ENCODE measurements around the gene PRSS23. TPM values are rescaled to one million over a fixed set of nuclear protein-coding genes. Genes with fewer than 3 reads are reported as not detected.

The PRSS23 gene, protein sequence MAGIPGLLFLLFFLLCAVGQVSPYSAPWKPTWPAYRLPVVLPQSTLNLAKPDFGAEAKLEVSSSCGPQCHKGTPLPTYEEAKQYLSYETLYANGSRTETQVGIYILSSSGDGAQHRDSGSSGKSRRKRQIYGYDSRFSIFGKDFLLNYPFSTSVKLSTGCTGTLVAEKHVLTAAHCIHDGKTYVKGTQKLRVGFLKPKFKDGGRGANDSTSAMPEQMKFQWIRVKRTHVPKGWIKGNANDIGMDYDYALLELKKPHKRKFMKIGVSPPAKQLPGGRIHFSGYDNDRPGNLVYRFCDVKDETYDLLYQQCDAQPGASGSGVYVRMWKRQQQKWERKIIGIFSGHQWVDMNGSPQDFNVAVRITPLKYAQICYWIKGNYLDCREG
- total RNA-seq (2022; extraction: Qiagen RNA extraction; ENCODE audit: low read depth): 450 to 608 TPM (median 543 TPM) in 5 replicates

DNA sequence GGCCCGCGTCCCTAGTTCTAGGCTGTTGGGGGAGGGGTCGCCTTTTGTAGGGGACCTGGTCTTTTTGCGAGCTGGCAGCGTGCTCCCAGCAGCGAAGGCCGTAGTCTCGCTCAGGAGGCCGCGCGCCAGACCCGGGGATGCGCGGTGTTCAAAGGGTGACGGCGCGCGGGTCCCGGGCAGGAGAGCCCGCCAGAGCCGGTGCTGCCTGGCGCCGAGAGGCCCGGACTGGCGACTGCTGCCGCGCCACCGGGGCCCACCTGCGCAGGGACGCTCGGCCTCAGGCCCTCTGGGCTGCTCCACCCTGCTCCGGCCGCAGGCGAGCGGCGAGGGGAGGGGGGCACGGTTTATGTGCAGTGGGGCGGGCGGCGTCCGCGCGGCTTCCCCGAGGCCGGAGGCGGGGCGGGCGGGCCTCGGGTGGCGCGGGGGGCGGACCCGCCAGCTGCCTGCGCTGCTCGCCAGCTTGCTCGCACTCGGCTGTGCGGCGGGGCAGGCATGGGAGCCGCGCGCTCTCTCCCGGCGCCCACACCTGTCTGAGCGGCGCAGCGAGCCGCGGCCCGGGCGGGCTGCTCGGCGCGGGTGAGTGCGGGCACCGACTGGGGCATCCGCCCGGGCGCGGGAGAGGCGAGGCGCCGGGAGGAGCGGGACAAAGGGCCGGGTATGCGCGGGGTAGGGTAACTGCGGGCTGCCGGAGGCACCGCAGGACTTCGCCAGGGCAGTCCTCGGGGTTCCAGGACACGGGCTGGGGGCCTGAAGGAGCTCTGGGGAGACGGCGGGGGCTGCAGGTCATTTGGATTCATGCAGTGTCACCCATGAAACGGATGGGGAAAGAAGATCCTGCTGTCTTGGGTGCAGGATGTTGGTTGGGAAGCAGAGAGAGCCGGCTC is at the start of gene PRSS23:
TSS of gene PRSS23 (plus strand) at position 467 of the 884 bp plus-strand sequence. CDS start 7,102 bp downstream, outside the sequence.

Other genes with a start within 250 kb of the PRSS23 start
- 15.8 to 19.2 TPM (median 18.5 TPM) in 5 replicates for gene ME3, start 127.9 kb upstream of the PRSS23 start, total RNA-seq (2022; extraction: Qiagen RNA extraction; ENCODE audit: low read depth)
- 1.3 to 1.8 TPM (median 1.6 TPM) in 5 replicates for gene FZD4, start 154.9 kb downstream of the PRSS23 start, total RNA-seq (2022; extraction: Qiagen RNA extraction; ENCODE audit: low read depth)
- 10.2 to 18.0 TPM (median 15.0 TPM) in 5 replicates for gene TMEM135, start 237.4 kb downstream of the PRSS23 start, total RNA-seq (2022; extraction: Qiagen RNA extraction; ENCODE audit: low read depth)

Data from A549 treated with DMSO at 1 μM for 4 hours (cell line).